GM18951 (cell line): ENCODE measurements around the gene RNASE4.

Source experiments
- POLR2A ChIP-seq: IDR thresholded peaks from 4 replicates; pipeline ENCODE4 v1.6.1; 2011; ENCODE audit warnings: mild to moderate bottlenecking; ENCODE audit not compliant: insufficient read length, insufficient read depth; ENCODE audit errors: extremely low read depth
- in situ Hi-C: fragments of 300-500 bp; cut with MboI; formaldehyde crosslinking; loops from one replicate; pipeline ENCODE4 v1.12.0; 2022; ENCODE audit warnings: low sequenced_read_pairs, mixed read lengths, inconsistent platforms; ENCODE audit not compliant: unreplicated experiment

RNASE4 gene

DNA sequence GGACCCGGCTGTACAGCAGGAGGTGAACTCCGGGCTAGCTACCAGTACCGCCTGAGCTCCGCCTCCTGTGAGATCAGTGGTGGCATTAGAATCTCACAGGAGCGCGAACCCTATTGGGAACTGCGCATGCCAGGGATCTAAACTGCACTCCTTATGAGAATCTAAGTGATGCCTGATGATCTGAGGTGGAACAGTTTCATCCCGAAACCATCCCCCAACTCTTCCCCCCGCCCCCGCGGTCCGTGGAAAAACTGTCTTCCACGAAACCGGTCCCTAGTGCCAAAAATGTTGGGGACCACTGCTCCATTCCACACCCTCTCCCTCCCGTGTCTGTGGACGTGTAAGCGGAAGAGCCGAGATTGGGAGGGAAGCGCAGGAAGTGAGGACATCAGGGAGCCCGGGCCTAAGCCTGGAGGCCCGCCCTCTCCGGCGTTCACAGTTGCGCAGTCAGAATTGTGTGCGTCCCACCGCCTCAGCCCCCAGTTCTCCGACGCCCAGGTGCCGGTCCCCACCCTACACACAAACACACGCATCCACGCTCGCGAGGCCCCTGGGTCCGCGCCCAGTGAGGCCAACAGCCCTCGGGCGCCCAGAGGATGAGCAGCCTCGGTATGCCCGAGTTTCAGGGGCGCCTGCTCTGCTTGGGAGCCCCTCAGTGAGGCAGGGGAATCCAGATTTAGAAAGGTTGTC, 1.8 kb upstream of the RNASE4 start:
- in situ Hi-C loops: loop anchor here (10.0 kb wide), 2 partner anchors 48 to 348 kb away; partner anchors contain the start of gene CCNB1IP1
- peak; percentile 73 for TF ChIP-seq POLR2A

DNA sequence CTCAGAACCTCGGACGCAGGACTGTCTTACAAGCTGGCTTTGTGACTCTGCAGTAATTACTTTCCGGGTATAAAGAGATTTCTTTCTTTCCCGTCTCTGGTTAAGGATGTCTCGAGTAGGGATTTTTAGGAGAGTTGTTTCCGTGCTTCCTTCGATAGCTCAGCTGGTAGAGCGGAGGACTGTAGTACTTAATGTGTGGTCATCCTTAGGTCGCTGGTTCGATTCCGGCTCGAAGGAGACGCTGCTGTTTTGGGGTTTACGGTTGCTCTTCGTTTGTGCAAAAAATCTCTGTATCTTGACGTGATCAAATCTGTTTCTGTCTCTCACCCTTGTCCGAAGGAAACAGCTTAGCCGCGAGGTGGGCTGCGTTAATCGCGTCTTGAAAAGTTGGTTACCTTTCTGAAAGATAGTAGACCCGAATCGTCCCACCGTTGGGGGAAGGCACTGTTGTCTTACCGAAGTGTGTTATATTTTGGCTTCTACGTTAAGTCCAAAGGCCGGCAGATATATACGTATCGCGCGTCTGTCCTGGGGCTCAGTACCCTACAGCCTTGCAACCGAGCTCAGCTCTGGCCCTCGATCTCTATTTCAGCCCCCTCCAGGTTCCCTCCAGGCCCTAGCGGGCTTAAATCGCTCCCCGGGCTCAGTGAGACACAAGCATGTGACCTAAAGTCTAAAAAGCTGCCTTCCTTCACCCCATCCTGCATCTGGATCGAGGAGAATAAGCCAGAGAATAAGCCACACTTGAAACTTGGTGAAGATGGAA, 1.1 kb upstream of the RNASE4 start:
- no peak for TF ChIP-seq POLR2A
- in situ Hi-C loops: loop anchor here (10.0 kb wide), 2 partner anchors 49 to 349 kb away; partner anchors contain the start of gene CCNB1IP1

- in situ Hi-C loops: loop anchor here (5.0 to 10.0 kb wide), 3 partner anchors 50 to 350 kb away; partner anchors contain the start of gene CCNB1IP1
Observed at GRCh38 chr14:20684662-20685456, 499 bp downstream of the RNASE4 start.

GRCh38 chr14:20686386-20687143, 2.2 kb downstream of the RNASE4 start:
- in situ Hi-C loops: loop anchor here (5.0 to 10.0 kb wide), 3 partner anchors 52 to 352 kb away; partner anchors contain the start of gene CCNB1IP1
- TF ChIP-seq POLR2A: no peak

More at GRCh38 chr14:20684662-20685456, 499 bp downstream of the RNASE4 start:
- TF ChIP-seq POLR2A: no peak

- in situ Hi-C loops: loop anchor here (5.0 to 10.0 kb wide), 3 partner anchors 53 to 353 kb away; partner anchors contain the start of gene CCNB1IP1
- no peak for TF ChIP-seq POLR2A
Observed at GRCh38 chr14:20687362-20688166, 3.2 kb downstream of the RNASE4 start.

DNA sequence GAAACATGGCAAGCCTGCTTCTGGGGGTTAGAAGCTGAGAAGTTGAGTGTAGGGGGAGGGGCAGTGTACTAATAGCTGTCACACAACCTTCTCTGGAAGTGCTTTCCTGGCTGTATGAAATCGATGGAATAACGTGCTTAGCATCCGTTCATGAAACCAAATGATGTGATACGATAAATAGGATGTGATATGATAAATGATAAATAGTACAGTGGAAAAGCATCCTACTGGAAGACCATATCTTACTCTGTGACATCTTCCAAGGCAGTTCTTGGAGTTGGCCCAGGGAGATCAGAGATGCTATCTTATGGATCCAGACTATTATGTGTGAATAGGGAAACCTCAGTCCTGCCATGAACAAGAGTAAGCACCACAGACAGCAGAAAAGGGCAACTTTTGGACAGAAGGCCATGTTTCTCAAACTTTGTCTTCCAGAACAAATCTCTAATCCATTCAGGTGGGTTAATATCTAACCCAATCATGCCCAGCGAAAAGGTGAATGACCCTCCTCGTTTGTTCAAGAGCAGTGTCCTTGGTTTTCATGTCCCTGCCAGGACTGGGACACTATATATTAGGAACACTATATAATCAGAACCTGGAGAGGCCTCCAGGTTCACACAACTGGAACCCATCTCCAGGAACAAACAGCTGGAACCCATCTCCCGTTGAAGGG, 3.9 kb downstream of the RNASE4 start, which contains the start of gene ANG:
TSS of gene ANG (plus strand) at position 598 of the 673 bp plus-strand sequence. CDS start 4,801 bp downstream, outside the sequence.
- TF ChIP-seq POLR2A: no peak
- in situ Hi-C loops: loop anchor here (5.0 to 10.0 kb wide), 3 partner anchors 54 to 354 kb away; partner anchors contain the start of gene CCNB1IP1

DNA sequence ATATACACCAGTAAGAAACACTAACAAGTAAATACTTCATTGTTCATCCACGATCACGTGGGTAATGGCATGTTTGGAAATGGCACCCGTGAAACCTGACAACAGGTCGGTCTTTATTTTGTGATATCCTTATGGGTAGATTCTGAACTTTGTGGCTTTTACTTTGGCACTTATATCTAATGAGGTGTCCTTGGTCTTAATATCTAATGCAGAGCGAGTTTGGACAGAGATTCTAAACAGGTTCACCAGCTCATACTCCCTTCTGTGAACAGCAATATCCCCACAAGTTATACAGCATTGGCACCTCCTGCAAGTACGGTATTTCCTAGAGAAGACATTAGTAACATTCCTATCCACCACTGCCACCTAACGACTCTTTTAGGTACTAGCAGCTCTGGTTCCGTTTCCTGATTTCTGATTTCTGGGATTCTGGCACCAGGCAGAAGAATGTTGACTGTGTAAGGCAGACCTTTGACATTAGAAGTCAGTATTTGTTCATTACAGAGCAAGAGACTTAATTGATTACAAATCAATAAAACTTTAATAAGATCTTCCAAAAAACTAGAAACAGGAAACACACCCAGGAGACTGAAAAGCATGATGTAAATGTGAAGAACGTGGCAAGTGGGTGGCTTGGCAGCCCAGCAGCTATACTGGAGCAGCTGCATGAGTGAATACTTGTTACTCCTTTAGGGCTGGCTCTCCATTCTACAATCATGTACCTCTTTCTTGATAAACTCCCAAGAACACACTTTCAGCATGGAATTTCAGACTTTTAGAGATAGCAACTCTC, 6.7 kb downstream of the RNASE4 start:
- TF ChIP-seq POLR2A: no peak
- in situ Hi-C loops: no loop called here

GRCh38 chr14:20692116-20692751, 7.9 kb downstream of the RNASE4 start:
- in situ Hi-C loops: no loop called here
- no peak for TF ChIP-seq POLR2A

DNA sequence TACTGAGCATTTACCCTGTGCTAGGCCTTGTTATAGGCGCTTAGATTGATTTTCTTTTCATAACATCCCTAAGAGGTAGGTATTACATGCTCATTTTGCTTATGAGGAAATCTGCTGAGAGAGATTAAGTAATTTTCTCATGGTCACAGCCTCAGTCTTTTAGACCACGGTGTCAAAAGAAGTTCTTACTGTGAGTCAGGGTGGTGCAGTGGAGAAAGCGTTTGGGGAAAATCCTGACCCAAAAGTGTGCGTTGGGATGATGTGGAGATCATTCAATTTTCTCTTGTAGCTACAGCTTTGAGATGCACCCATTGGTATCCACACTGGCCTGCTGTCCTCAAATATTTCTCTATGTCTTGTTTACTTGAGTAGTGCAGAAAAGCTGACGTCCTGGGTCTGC, 12.4 kb downstream of the RNASE4 start:
- in situ Hi-C loops: loop anchor here (5.0 kb wide), 1 partner anchor 161 kb away; no protein-coding TSS in a partner anchor
- TF ChIP-seq POLR2A: no peak

- in situ Hi-C loops: loop anchor here (5.0 kb wide), 1 partner anchor 160 kb away; no protein-coding TSS in a partner anchor
- TF ChIP-seq POLR2A: no peak
Observed at GRCh38 chr14:20697273-20698017, 13.1 kb downstream of the RNASE4 start.
